Measurements from ENCODE around the gene SMIM29.

The SMIM29 gene

GRCh38 chr6:34223956-34224940 is 24.6 kb downstream of the SMIM29 start:
- DNase-seq: peak; percentile 60

- DNase-seq: no peak
Measured at GRCh38 chr6:34223381-34223955, 25.3 kb downstream of the SMIM29 start.

GRCh38 chr6:34218691-34219090 is 30.1 kb downstream of the SMIM29 start:
- no peak for DNase-seq

GRCh38 chr6:34213772-34214171 is 35.0 kb downstream of the SMIM29 start:
- DNase-seq: no peak

- no peak for DNase-seq
Measured at GRCh38 chr6:34207695-34208443, 40.9 kb downstream of the SMIM29 start.

GRCh38 chr6:34206726-34207125 is 42.1 kb downstream of the SMIM29 start:
- DNase-seq: no peak

- no peak for DNase-seq
Measured at GRCh38 chr6:34205916-34206315, 42.9 kb downstream of the SMIM29 start.

GRCh38 chr6:34205466-34205865 is 43.3 kb downstream of the SMIM29 start:
- DNase-seq: no peak

GRCh38 chr6:34204693-34205092 is 44.1 kb downstream of the SMIM29 start:
- DNase-seq: no peak

- DNase-seq: no peak
Measured at GRCh38 chr6:34202329-34203201, 46.2 kb downstream of the SMIM29 start.

GRCh38 chr6:34201455-34202107 is 47.2 kb downstream of the SMIM29 start:
- DNase-seq: no peak

- DNase-seq: no peak
Measured at GRCh38 chr6:34200340-34200971, 48.4 kb downstream of the SMIM29 start.

GRCh38 chr6:34196833-34197195 is 52.0 kb downstream of the SMIM29 start:
- no peak for DNase-seq
